DOHH2 (cell line): ENCODE results near the gene MRPL55.

Experiments
- H3F3A ChIP-seq: fragments of 200-600 bp; sonication (generic), shearing (Covaris generic); 2 replicates; pipeline ENCODE4 v1.6.0; 2016; ENCODE audit warnings: antibody characterized with exemption, mild to moderate bottlenecking; ENCODE audit not compliant: control insufficient read depth, insufficient read depth
- H3K27ac ChIP-seq: fragments of 200-600 bp; sonication (generic); 2 replicates; pipeline ENCODE4 v1.5.1; 2014; ENCODE audit warnings: low read depth, mild to moderate bottlenecking, low read length, moderate library complexity
- H3K27me3 ChIP-seq: fragments of 200-600 bp; sonication (generic); 2 replicates; pipeline ENCODE4 v1.6.1; 2014; ENCODE audit warnings: mild to moderate bottlenecking, low read length, mixed read lengths; ENCODE audit not compliant: control insufficient read depth
- H3K36me3 ChIP-seq: fragments of 200-600 bp; sonication (generic); 2 replicates; pipeline ENCODE4 v1.6.1; 2014; ENCODE audit warnings: mild to moderate bottlenecking, low read length, moderate library complexity, mixed read lengths; ENCODE audit not compliant: control insufficient read depth
- H3K4me1 ChIP-seq: fragments of 200-600 bp; sonication (generic); 2 replicates; pipeline ENCODE4 v1.6.1; 2014; ENCODE audit warnings: mild to moderate bottlenecking, low read length, mixed read lengths; ENCODE audit not compliant: control insufficient read depth
- H3K4me2 ChIP-seq: fragments of 200-600 bp; sonication (generic); 2 replicates; pipeline ENCODE4 v1.6.0; 2014; ENCODE audit warnings: mild to moderate bottlenecking, low read length, moderate library complexity
- H3K4me3 ChIP-seq: fragments of 200-600 bp; sonication (generic); 2 replicates; pipeline ENCODE4 v1.5.1; 2014; ENCODE audit warnings: mild to moderate bottlenecking, low read length, mixed read lengths
- H3K79me2 ChIP-seq: fragments of 200-600 bp; sonication (generic); 2 replicates; pipeline ENCODE4 v1.6.1; 2014; ENCODE audit warnings: mild to moderate bottlenecking, low read length, mixed read lengths; ENCODE audit not compliant: control insufficient read depth
- H3K9me2 ChIP-seq: fragments of 200-600 bp; sonication (generic); replicated peaks from 2 replicates; pipeline ENCODE4 v1.6.1; 2014; ENCODE audit warnings: mild to moderate bottlenecking, low read length, mixed read lengths; ENCODE audit not compliant: control insufficient read depth
- H3K9me3 ChIP-seq: fragments of 200-600 bp; sonication (generic); 2 replicates; pipeline ENCODE4 v1.6.1; 2014; ENCODE audit warnings: antibody characterized with exemption, low read length, mixed read lengths; ENCODE audit not compliant: control insufficient read depth, insufficient read depth
- H4K20me1 ChIP-seq: fragments of 200-600 bp; sonication (generic); 2 replicates; pipeline ENCODE4 v1.6.0; 2014; ENCODE audit warnings: low read depth, mild to moderate bottlenecking, antibody characterized with exemption, low read length, moderate library complexity; ENCODE audit not compliant: control insufficient read depth, insufficient read depth
- CTCF ChIP-seq: fragments of 200-600 bp; sonication (generic); IDR thresholded peaks from one replicate; pipeline ENCODE4 v1.5.1; 2014; ENCODE audit warnings: antibody characterized with exemption, mild to moderate bottlenecking, low read depth, low read length; ENCODE audit not compliant: poor library complexity, severe bottlenecking
- EZH2phosphoT487 ChIP-seq: fragments of 200-600 bp; sonication (generic); IDR thresholded peaks from 2 replicates; pipeline ENCODE4 v1.6.1; 2017; ENCODE audit warnings: borderline replicate concordance, mild to moderate bottlenecking, antibody characterized with exemption, low read length, moderate library complexity, mixed read lengths

Gene MRPL55

DNA sequence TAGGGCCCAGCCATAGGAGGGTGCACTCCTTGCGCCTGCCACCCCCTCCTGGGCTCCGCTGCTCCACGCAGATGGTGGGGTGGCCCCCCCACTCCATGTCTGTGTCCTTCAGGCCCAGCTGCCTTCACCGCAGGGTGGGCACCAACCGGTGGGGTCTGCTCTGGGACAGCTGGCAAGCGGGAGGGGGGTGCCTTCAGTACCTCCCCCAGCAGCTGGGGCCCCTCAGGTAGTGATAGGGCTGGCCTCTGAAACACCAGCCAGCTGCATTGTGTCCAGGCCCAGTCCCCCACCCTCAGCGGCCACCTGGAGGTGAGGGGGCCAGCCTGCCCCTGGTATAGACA, 41.0 kb upstream of the MRPL55 start:
- Histone ChIP-seq H3K4me2 (no peak overlapping the region), H4K20me1 (no peaks in the 10 kb centered on the region), H3K36me3 (peaks cover 4% of the 10 kb centered on the region), H3K27ac (no peak overlapping the region), H3F3A (no peaks in the 10 kb centered on the region), H3K27me3 (no peaks in the 10 kb centered on the region), H3K4me1 (no peaks in the 10 kb centered on the region), H3K9me3 (no peaks in the 10 kb centered on the region), H3K79me2 (peaks cover 14% of the 10 kb centered on the region), H3K4me3 (no peak overlapping the region), H3K9me2 (no peaks in the 10 kb centered on the region)
- TF ChIP-seq CTCF (no peak), EZH2phosphoT487 (no peak)

DNA sequence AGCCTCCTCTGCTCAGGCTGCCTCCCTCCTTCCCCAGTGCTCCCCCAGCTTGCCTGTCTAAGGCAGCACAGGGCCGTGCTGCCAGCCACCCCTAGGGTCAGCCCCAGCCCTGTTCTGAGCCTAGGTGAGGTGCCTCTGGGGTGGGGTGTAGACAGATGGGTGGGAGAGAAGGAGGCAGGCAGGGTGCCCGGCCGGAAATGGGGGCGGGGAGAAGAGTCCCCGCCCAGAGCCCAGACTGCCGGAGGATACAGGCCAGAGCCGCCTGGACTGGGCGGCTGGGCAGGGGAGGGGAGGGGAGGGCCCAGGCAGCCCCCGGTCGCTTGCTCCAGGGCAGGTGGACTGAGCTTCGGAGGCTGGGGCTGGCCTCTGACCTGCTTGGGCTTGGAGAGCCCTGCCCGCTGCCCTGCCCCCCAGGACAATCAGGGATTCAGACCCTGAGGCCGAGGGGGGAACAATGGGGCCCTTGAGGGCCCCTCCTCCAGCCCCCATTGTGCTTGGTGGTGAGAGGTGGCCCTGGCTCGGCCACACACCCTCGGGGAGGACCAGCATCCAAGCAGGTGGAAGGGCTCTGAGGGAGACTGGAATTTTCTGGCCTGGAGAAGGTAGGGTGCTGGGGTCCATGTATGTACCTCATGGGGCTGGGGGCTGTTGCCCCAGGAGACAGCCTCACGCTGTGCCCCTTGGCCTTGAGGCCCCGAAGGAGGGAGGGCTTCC, 40.5 kb upstream of the MRPL55 start, which contains the start of gene GJC2:
Gene GJC2, plus strand, starts transcription at position 525 of the 714 bp plus-strand sequence. CDS start 7,829 bp downstream, outside the sequence.
- Histone ChIP-seq H3F3A (no peaks in the 10 kb centered on the region), H3K27ac (no peak within 1 kb of the TSS), H3K4me1 (peaks cover under 1% of the 10 kb centered on the region; the same call in 1 of the 2 replicates), H3K9me3 (no peaks in the 10 kb centered on the region), H3K79me2 (peaks cover 20% of the 10 kb centered on the region), H3K4me2 (no peak within 1 kb of the TSS), H3K36me3 (peaks cover 4% of the 10 kb centered on the region), H3K4me3 (no peak within 1 kb of the TSS), H3K9me2 (no peaks in the 10 kb centered on the region), H3K27me3 (no peaks in the 10 kb centered on the region), H4K20me1 (no peaks in the 10 kb centered on the region)
- no peak for TF ChIP-seq EZH2phosphoT487
- no peak for TF ChIP-seq CTCF

DNA sequence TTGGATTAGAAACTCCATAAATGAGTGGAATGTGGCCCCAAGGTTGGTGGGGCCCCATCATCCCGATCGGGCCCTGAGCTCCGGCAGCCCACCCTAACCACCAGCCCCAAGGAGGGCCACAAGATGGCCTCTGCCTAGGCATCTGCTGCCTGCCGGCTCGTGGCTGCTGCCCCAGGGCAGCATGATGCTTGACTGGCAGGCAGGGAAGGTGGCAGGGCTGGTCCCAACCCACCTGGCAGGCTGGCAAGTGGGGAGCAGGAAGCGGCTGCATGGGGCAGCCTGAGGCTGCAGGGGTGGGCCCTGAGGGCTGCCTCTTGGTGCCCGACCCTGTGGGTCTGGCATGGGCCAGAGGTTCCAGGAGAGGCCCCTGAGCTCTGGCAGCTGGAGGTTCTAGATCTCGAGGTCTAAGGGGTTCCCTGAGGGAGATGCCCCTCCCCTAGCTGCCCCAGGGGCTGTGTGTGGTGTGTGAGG, 39.9 kb upstream of the MRPL55 start:
- Histone ChIP-seq H3K27ac (no peak overlapping the region), H4K20me1 (0 out of 2 replicates have a peak, but pooled peaks cover under 1% of the 10 kb centered on the region), H3F3A (no peaks in the 10 kb centered on the region), H3K79me2 (peaks cover 25% of the 10 kb centered on the region), H3K4me3 (no peak overlapping the region), H3K9me2 (no peaks in the 10 kb centered on the region), H3K4me2 (no peak overlapping the region), H3K27me3 (no peaks in the 10 kb centered on the region), H3K36me3 (peaks cover 4% of the 10 kb centered on the region), H3K9me3 (no peaks in the 10 kb centered on the region), H3K4me1 (peaks cover 6% of the 10 kb centered on the region)
- TF ChIP-seq CTCF (no peak), EZH2phosphoT487 (no peak)
